HCT116 (cell line): ENCODE measurements around the gene C9orf78. TPM values are rescaled to one million over a fixed set of nuclear protein-coding genes. Genes with fewer than 3 reads are reported as not detected.

ENCODE experiments used
- ATAC-seq: fragments of 200-7000 bp; cut with Tn5 transposase; 2 replicates; pipeline ENCODE4 v1.9.1; 2020; ENCODE audit warnings: mild to moderate bottlenecking, moderate library complexity
- BruUV-seq: library from RNA; stranded (reverse); fragments of 400-500 nt; replicated peaks from 2 replicates; lab custom pipeline; 2021; lab: Mats Ljungman, UMichigan
- CTCF ChIA-PET: fragments of 300-600 bp; sonication (Branson Sonifier 250); formaldehyde crosslinking; loops from one replicate; lab custom pipeline; 2021; ENCODE audit warnings: antibody characterized with exemption; lab: Charles Lee
- POLR2A ChIA-PET: fragments of 300-600, 350-600 bp; sonication (Branson Sonifier 250); formaldehyde crosslinking; loops from one replicate; lab custom pipeline; 2021; ENCODE audit warnings: antibody characterized with exemption; lab: Charles Lee
- RAD21 ChIA-PET, 2 experiments: fragments of 300-600 bp; sonication (Branson Sonifier 250); formaldehyde crosslinking; loops; one replicate each; lab custom pipeline; 2023; ENCODE audit warnings: low total read pairs in 2 of 2; ENCODE audit not compliant: uncharacterized antibody in 2 of 2, unreplicated experiment in 2 of 2, low non-redundant PET in 1 of 2; lab: Charles Lee
- DNase-seq: peaks from one replicate; pipeline ENCODE4 v3.0.0-alpha.2; 2010; ENCODE audit warnings: low read depth, low spot score
- H2AFZ ChIP-seq: fragments of 200-600 bp; shearing (Covaris generic), sonication (generic); 2 replicates; pipeline ENCODE4 v1.6.1; 2017; ENCODE audit warnings: low read depth, mixed run types, mixed read lengths, antibody characterized with exemption, low read length; ENCODE audit not compliant: poor library complexity, severe bottlenecking
- H3K27ac ChIP-seq: 2 replicates; pipeline ENCODE4 v1.5.1; 2012; ENCODE audit warnings: low read depth, low read length
- H3K27me3 ChIP-seq: fragments of 200-600 bp; sonication (generic); 2 replicates; pipeline ENCODE4 v1.6.1; 2016; ENCODE audit warnings: mixed run types, low read length, mixed read lengths; ENCODE audit not compliant: insufficient read depth
- H3K36me3 ChIP-seq, 2 experiments: fragments of 200-500 bp in 1 of 2; fragments of 200-600 bp in 1 of 2; sonication (Bioruptor generic) in 1 of 2; sonication (generic) in 1 of 2; 2 replicates each; pipeline versions ENCODE4 v1.5.1 to v1.6.1; 2014 to 2016; ENCODE audit warnings: low read length in 2 of 2, inconsistent platforms in 1 of 2, mixed read lengths in 1 of 2, mixed run types in 1 of 2; ENCODE audit not compliant: insufficient read depth in 2 of 2, control insufficient read depth in 1 of 2
- H3K4me1 ChIP-seq, 2 experiments: fragments of 200-600 bp in 1 of 2; sonication (generic) in 1 of 2; 2 replicates each; pipeline versions ENCODE4 v1.5.1 to v1.6.1; 2012 to 2017; ENCODE audit warnings: low read length in 2 of 2, inconsistent platforms in 1 of 2, mild to moderate bottlenecking in 1 of 2, mixed read lengths in 1 of 2, mixed run types in 1 of 2, moderate library complexity in 1 of 2; ENCODE audit not compliant: insufficient read depth in 2 of 2, control insufficient read depth in 1 of 2
- H3K4me2 ChIP-seq: fragments of 200-600 bp; sonication (generic); 2 replicates; pipeline ENCODE4 v1.6.1; 2017; ENCODE audit warnings: mixed run types, low read length, mixed read lengths
- H3K4me3 ChIP-seq, 2 experiments: fragments of 200-600 bp in 1 of 2; sonication (generic) in 1 of 2; replicated peaks in 1 of 2; 2 replicates each; pipeline ENCODE4 v1.5.1; 2011 to 2016; ENCODE audit warnings: low read length in 2 of 2, control low read depth in 1 of 2, low read depth in 1 of 2, mild to moderate bottlenecking in 1 of 2, mixed read lengths in 1 of 2, mixed run types in 1 of 2
- H3K79me2 ChIP-seq: fragments of 200-600 bp; sonication (generic); 2 replicates; pipeline ENCODE4 v1.6.1; 2017; ENCODE audit warnings: mild to moderate bottlenecking, mixed run types, low read length, moderate library complexity, mixed read lengths; ENCODE audit not compliant: insufficient read depth
- H3K9ac ChIP-seq: fragments of 200-600 bp; sonication (generic); 2 replicates; pipeline ENCODE4 v1.6.1; 2016; ENCODE audit warnings: low read length, mixed read lengths
- H3K9me2 ChIP-seq: fragments of 200-600 bp; sonication (generic), shearing (Covaris generic); 2 replicates; pipeline ENCODE4 v1.6.1; 2017; ENCODE audit warnings: mixed run types, mild to moderate bottlenecking, moderate library complexity; ENCODE audit not compliant: insufficient read depth
- H3K9me3 ChIP-seq, 2 experiments: fragments of 200-500 bp in 1 of 2; fragments of 200-600 bp in 1 of 2; sonication (Bioruptor generic) in 1 of 2; sonication (generic) in 1 of 2; 2 replicates each; pipeline ENCODE4 v1.6.1; 2014 to 2017; ENCODE audit warnings: low read length in 2 of 2, mixed read lengths in 2 of 2, inconsistent platforms in 1 of 2, low read depth in 1 of 2, mild to moderate bottlenecking in 1 of 2, mixed run types in 1 of 2, moderate library complexity in 1 of 2; ENCODE audit not compliant: control insufficient read depth in 1 of 2, insufficient read depth in 1 of 2
- H4K20me1 ChIP-seq: fragments of 200-600 bp; sonication (generic), shearing (Covaris generic); 2 replicates; pipeline ENCODE4 v1.6.1; 2017; ENCODE audit warnings: mixed run types, mild to moderate bottlenecking, moderate library complexity; ENCODE audit not compliant: insufficient read depth
- ATF3 ChIP-seq: IDR thresholded peaks from 2 replicates; pipeline ENCODE4 v1.6.1; 2012
- CBX3 ChIP-seq: IDR thresholded peaks from 2 replicates; pipeline ENCODE4 v1.6.1; 2012; ENCODE audit warnings: low read depth
- CEBPB ChIP-seq: IDR thresholded peaks from 2 replicates; pipeline ENCODE4 v1.6.1; 2012; ENCODE audit warnings: low read depth
- CTCF ChIP-seq, 3 experiments: fragments of 200-600 bp in 1 of 3; sonication (generic) in 1 of 3; IDR thresholded peaks in 2 of 3; conservative IDR thresholded peaks in 1 of 3; 2 replicates each; pipeline ENCODE4 v1.5.1; 2012 to 2017; ENCODE audit warnings: low read depth in 2 of 3, low read length in 2 of 3, antibody characterized with exemption in 1 of 3, borderline replicate concordance in 1 of 3, control low read depth in 1 of 3, mild to moderate bottlenecking in 1 of 3, mixed read lengths in 1 of 3, mixed run types in 1 of 3, moderate library complexity in 1 of 3; ENCODE audit not compliant: insufficient read depth in 1 of 3
- EGR1 ChIP-seq: IDR thresholded peaks from 2 replicates; pipeline ENCODE4 v1.6.1; 2012; ENCODE audit warnings: low read depth
- ELF1 ChIP-seq: IDR thresholded peaks from 2 replicates; pipeline ENCODE4 v1.6.1; 2012; ENCODE audit warnings: low read depth, borderline replicate concordance
- EZH2 ChIP-seq: fragments of 200-600 bp; sonication (generic); IDR thresholded peaks from 2 replicates; pipeline ENCODE4 v1.6.1; 2017; ENCODE audit warnings: antibody characterized with exemption, mixed run types
- EZH2phosphoT487 ChIP-seq: fragments of 200-600 bp; IDR thresholded peaks from 2 replicates; pipeline ENCODE4 v1.6.1; 2018; ENCODE audit warnings: antibody characterized with exemption, borderline replicate concordance
- JUND ChIP-seq: IDR thresholded peaks from 2 replicates; pipeline ENCODE4 v1.6.1; 2012
- MAX ChIP-seq: IDR thresholded peaks from 2 replicates; pipeline ENCODE4 v1.6.1; 2012
- POLR2A ChIP-seq: IDR thresholded peaks from 2 replicates; pipeline ENCODE4 v1.7.0; 2011; ENCODE audit warnings: borderline replicate concordance; ENCODE audit not compliant: insufficient read depth, insufficient read length; ENCODE audit errors: extremely low read depth
- POLR2AphosphoS5 ChIP-seq: IDR thresholded peaks from 2 replicates; pipeline ENCODE4 v1.6.1; 2011; ENCODE audit warnings: mild to moderate bottlenecking, low read depth, low read length, moderate library complexity
- RAD21 ChIP-seq: IDR thresholded peaks from 2 replicates; pipeline ENCODE4 v1.6.1; 2012; ENCODE audit warnings: low read depth, mild to moderate bottlenecking
- REST ChIP-seq: IDR thresholded peaks from 2 replicates; pipeline ENCODE4 v1.6.1; 2012; ENCODE audit warnings: low read depth
- SIN3A ChIP-seq: IDR thresholded peaks from 2 replicates; pipeline ENCODE4 v1.6.1; 2012; ENCODE audit warnings: low read depth
- SRF ChIP-seq: IDR thresholded peaks from 2 replicates; pipeline ENCODE4 v1.6.1; 2012; ENCODE audit warnings: low read depth
- TCF7L2 ChIP-seq: IDR thresholded peaks from 2 replicates; pipeline ENCODE4 v1.7.0; 2011; ENCODE audit warnings: borderline replicate concordance, inconsistent platforms; ENCODE audit not compliant: insufficient read depth, insufficient read length; ENCODE audit errors: extremely low read depth
- ZBTB33 ChIP-seq: IDR thresholded peaks from 2 replicates; pipeline ENCODE4 v1.6.1; 2011; ENCODE audit warnings: mild to moderate bottlenecking, low read length, moderate library complexity; ENCODE audit not compliant: insufficient replicate concordance; ENCODE audit errors: extremely low read depth
- ZFX ChIP-seq: fragments of 450-650 bp; IDR thresholded peaks from 2 replicates; pipeline ENCODE4 v1.6.1; 2017
- ZNF274 ChIP-seq: fragments of 200-500 bp; sonication (Bioruptor generic); IDR thresholded peaks from 2 replicates; pipeline ENCODE4 v1.6.1; 2014; ENCODE audit warnings: mild to moderate bottlenecking, low read depth, low read length, inconsistent platforms
- intact Hi-C: fragments of 100-400 bp; cut with micrococcal nuclease; formaldehyde crosslinking; loops from 2 replicates; pipeline ENCODE4 v1.10.0; 2022
- total RNA-seq: library from RNA; stranded (reverse); gene quantifications from one replicate; pipeline ENCODE4 v1.2.1, GENCODE V29; 2021; ENCODE audit not compliant: unreplicated experiment

The C9orf78 gene
- total RNA-seq, 1 experiment from 2014 or later, result 41.4 TPM

- ChIA-PET POLR2A (interaction anchor here (0.6 kb wide), 1 partner anchor 62 kb away, joined by 3 read pairs; no protein-coding TSS in a partner anchor), RAD21 (interaction anchor here (0.6 kb wide), 2 partner anchors 122 to 1195 kb away, joined by 3 read pairs; no protein-coding TSS in a partner anchor), CTCF (no interaction called here)
- no peaks in the 10 kb centered on the region for H4K20me1 ChIP-seq
- no peaks in the 10 kb centered on the region for H3K36me3 ChIP-seq
- H3K4me2 ChIP-seq, result no peak overlapping the region
- intact Hi-C loops, result no loop called here
- no peak overlapping the region for H2AFZ ChIP-seq
- DNase-seq, result no peak
- H3K4me1 ChIP-seq, result no peaks in the 10 kb centered on the region
- no peaks in the 10 kb centered on the region for H3K79me2 ChIP-seq
- H3K27me3 ChIP-seq, result no peaks in the 10 kb centered on the region
- no peak for ATAC-seq
- no peak overlapping the region for H3K9ac ChIP-seq
- no peak overlapping the region for H3K4me3 ChIP-seq
- BruUV-seq, result no TSS peak
- no peaks in the 10 kb centered on the region for H3K9me2 ChIP-seq
- no peaks in the 10 kb centered on the region for H3K9me3 ChIP-seq
- TF ChIP-seq RAD21, result no peak
- TF ChIP-seq CEBPB, result no peak
- TF ChIP-seq EZH2phosphoT487, result no peak
- TF ChIP-seq EZH2, result no peak
- no peak for TF ChIP-seq SIN3A
- TF ChIP-seq ZBTB33, result no peak
- TF ChIP-seq POLR2A, result no peak
- TF ChIP-seq ZNF274, result no peak
- TF ChIP-seq TCF7L2, result no peak
- no peak for TF ChIP-seq ATF3
- TF ChIP-seq ZFX, result no peak
- TF ChIP-seq POLR2AphosphoS5, result no peak
- TF ChIP-seq EGR1, result no peak
- no peak for TF ChIP-seq MAX
- no peak for TF ChIP-seq JUND
- no peak for TF ChIP-seq CTCF (IDR thresholded peaks at IDR 0.05 in 2 of 3, conservative IDR thresholded peaks at IDR 0.05 in 1 of 3; ENCODE audit: borderline replicate concordance in 1 of 3, insufficient read depth in 1 of 3, low read depth in 2 of 3, low read length in 2 of 3)
- TF ChIP-seq CBX3, result no peak
- no peak for TF ChIP-seq ELF1
- TF ChIP-seq REST, result no peak
- TF ChIP-seq SRF, result no peak
- no peak overlapping the region for H3K27ac ChIP-seq
Measured at GRCh38 chr9:129860653-129861446, 25.8 kb upstream of the C9orf78 start.
